Right lobe of liver (tissue), 4 donors: Measurements from ENCODE around the gene ZNF586.

Experiments
- CTCF ChIP-seq, 4 donors: fragments of 200-600 bp in 3 of 4; fragments of 450-650 bp in 1 of 4; IDR thresholded peaks; one replicate each; pipeline versions ENCODE4 v1.5.1 to v1.8.0; 2016 to 2022; ENCODE audit warnings: antibody characterized with exemption in 4 of 4, mild to moderate bottlenecking in 2 of 4
- POLR2A ChIP-seq: fragments of 450-650 bp; IDR thresholded peaks from one replicate; pipeline ENCODE4 v1.6.1; 2017; ENCODE audit warnings: antibody characterized with exemption, mild to moderate bottlenecking
- donor health status: DM: no; HTN: no; CAD: no.
- donor health status: DM: no; HTN: no; CAD: no.
- donor health status: DM: no; HTN: yes; CAD: no.

GRCh38 chr19:57803265-57803593 lies 33.8 kb downstream of the ZNF586 start:
- no peak for TF ChIP-seq POLR2A
- TF ChIP-seq CTCF (IDR thresholded peaks at IDR 0.05): no peak
